HepG2 (cell line): ENCODE results near the gene TEKTIP1. TPM values are rescaled to one million over a fixed set of nuclear protein-coding genes. Genes with fewer than 3 reads are reported as not detected.
A peak's percentile ranks its signal among the peaks of the same experiment; 100 is the strongest.

Experiments used
- ATAC-seq: fragments of 200-7000 bp; cut with Tn5 transposase; 3 replicates; pipeline ENCODE4 v1.9.1; 2020; ENCODE audit warnings: mild to moderate bottlenecking, moderate library complexity
- BruUV-seq: library from RNA; stranded (reverse); fragments of 400-500 nt; replicated peaks from 2 replicates; lab custom pipeline; 2021; lab: Mats Ljungman, UMichigan
- CTCF ChIA-PET: fragments of 300-600 bp; formaldehyde crosslinking; extraction: SDS; loops from one replicate; lab custom pipeline; 2021; ENCODE audit warnings: low total read pairs, inconsistent platforms, low intra/inter-chr PET ratio; lab: Yijun Ruan, JAX
- POLR2A ChIA-PET: fragments of 350-600 bp; sonication (Branson Sonifier 250); formaldehyde crosslinking; loops from one replicate; lab custom pipeline; 2020; ENCODE audit warnings: antibody characterized with exemption, inconsistent platforms; lab: Yijun Ruan, JAX
- DNase-seq: peaks from one replicate; pipeline ENCODE4 v3.0.0-alpha.2; 2015; ENCODE audit warnings: low spot score
- FAIRE-seq: peaks from 3 replicates; lab custom pipeline; 2011; peaks lifted over from hg19 to GRCh38; lab: Jason Lieb, UNC
- H2AFZ ChIP-seq: one replicate; pipeline ENCODE4 v1.6.1; 2011; ENCODE audit warnings: low read length, inconsistent platforms
- H3K27ac ChIP-seq: fragments of 300-600 bp; 3 replicates; pipeline ENCODE4 v1.8.0; 2011; ENCODE audit warnings: mixed run types, mild to moderate bottlenecking, mixed read lengths, low read length, inconsistent platforms; ENCODE audit not compliant: insufficient read depth; ENCODE audit errors: extremely low read length
- H3K27me3 ChIP-seq, 2 experiments: fragments of 200-600 bp in 1 of 2; 2 replicates in 1 of 2; 3 replicates in 1 of 2; pipeline versions ENCODE4 v1.6.0 to v1.8.0; 2011; ENCODE audit warnings: low read length in 2 of 2, mild to moderate bottlenecking in 2 of 2, moderate library complexity in 2 of 2, inconsistent platforms in 1 of 2; ENCODE audit not compliant: insufficient read depth in 2 of 2, control insufficient read depth in 1 of 2
- H3K36me3 ChIP-seq, 2 experiments: fragments of 200-600 bp in 1 of 2; replicated peaks in 1 of 2; 2 replicates in 1 of 2; 3 replicates in 1 of 2; pipeline versions ENCODE4 v1.5.1 to v1.8.0; 2011; ENCODE audit warnings: low read length in 2 of 2, inconsistent platforms in 1 of 2; ENCODE audit not compliant: insufficient read depth in 2 of 2, control insufficient read depth in 1 of 2
- H3K4me1 ChIP-seq: 2 replicates; pipeline ENCODE4 v1.5.1; 2012; ENCODE audit warnings: low read length, inconsistent platforms; ENCODE audit not compliant: insufficient read depth
- H3K4me2 ChIP-seq: 2 replicates; pipeline ENCODE4 v1.6.0; 2011; ENCODE audit warnings: low read depth, low read length, inconsistent platforms
- H3K4me3 ChIP-seq, 3 experiments: fragments of 200-600 bp in 1 of 3; sonication (generic), shearing (Covaris generic) in 1 of 3; replicated peaks in 1 of 3; 2 replicates each; pipeline ENCODE4 v1.5.1; 2011 to 2016; ENCODE audit warnings: low read length in 3 of 3, inconsistent platforms in 2 of 3, low read depth in 2 of 3, mild to moderate bottlenecking in 2 of 3, control low read depth in 1 of 3, mixed read lengths in 1 of 3; ENCODE audit not compliant: insufficient read depth in 1 of 3
- H3K79me2 ChIP-seq: one replicate; pipeline ENCODE4 v1.6.1; 2011; ENCODE audit warnings: low read length, inconsistent platforms; ENCODE audit not compliant: insufficient read depth
- H3K9ac ChIP-seq: 2 replicates; pipeline ENCODE4 v1.6.0; 2011; ENCODE audit warnings: mild to moderate bottlenecking, low read depth, low read length, inconsistent platforms; ENCODE audit not compliant: insufficient read depth
- H3K9me3 ChIP-seq: 2 replicates; pipeline ENCODE4 v1.5.1; 2012; ENCODE audit warnings: mild to moderate bottlenecking, low read length
- H4K20me1 ChIP-seq: 2 replicates; pipeline ENCODE4 v1.6.0; 2011; ENCODE audit warnings: inconsistent platforms, mild to moderate bottlenecking, low read length, moderate library complexity; ENCODE audit not compliant: insufficient read depth
- RBFOX2 ChIP-seq: fragments of 200-400 bp; formaldehyde crosslinking; IDR thresholded peaks from 2 replicates; pipeline ENCODE4 v1.6.1; 2017; ENCODE audit warnings: low read depth, mild to moderate bottlenecking, low read length
- SAP130 ChIP-seq: IDR thresholded peaks from 2 replicates; pipeline ENCODE4 v1.6.1; 2016; ENCODE audit warnings: low read depth
- TSC22D2 ChIP-seq: sonication (generic); formaldehyde crosslinking; IDR thresholded peaks from 2 replicates; pipeline ENCODE4 v1.5.1; 2020; ENCODE audit warnings: missing genetic modification reagents, mild to moderate bottlenecking, borderline replicate concordance
- ZMYM4 ChIP-seq: sonication (generic); formaldehyde crosslinking; IDR thresholded peaks from 2 replicates; pipeline ENCODE4 v1.8.1; 2023; ENCODE audit warnings: mild to moderate bottlenecking, missing genetic modification reagents
- ZNF296 ChIP-seq: sonication (generic); formaldehyde crosslinking; conservative IDR thresholded peaks from 2 replicates; pipeline ENCODE4 v1.5.0; 2020; ENCODE audit warnings: mild to moderate bottlenecking, missing genetic modification reagents
- ZNF558 ChIP-seq: sonication (generic); formaldehyde crosslinking; IDR thresholded peaks from 2 replicates; pipeline ENCODE4 v1.9.0; 2022; ENCODE audit warnings: mild to moderate bottlenecking, missing genetic modification reagents, borderline replicate concordance
- WGBS: methylation state at CpG from one replicate; pipeline ENCODE4 v1.1.6; 2017; ENCODE audit warnings: low lambda C conversion rate; 5-methylcytosine and 5-hydroxymethylcytosine counted together
- in situ Hi-C: cut with HindIII; loops from 2 replicates; pipeline ENCODE4 v1.10.0; 2017; ENCODE audit warnings: low pct_unique_long_range_greater_than_20kb; ENCODE audit not compliant: extremely low pct_ligation_motif_present
- intact Hi-C: fragments of 100-400 bp; cut with micrococcal nuclease; formaldehyde crosslinking; loops from one replicate; pipeline ENCODE4 v1.10.0; 2022; ENCODE audit not compliant: unreplicated experiment
- polyA plus RNA-seq, 8 experiments: library from polyadenylated mRNA; depleted of rRNA in 3 of 8; stranded (reverse) in 7 of 8; unstranded in 1 of 8; fragments of >200 nt; fragmentation: Illumina TruSeq in 4 of 8; extraction: Trizol in 4 of 8; gene quantifications; 2 replicates each; pipeline versions ENCODE4 v1.2.1 to v1.2.3, GENCODE V29; 2011 to 2016; ENCODE audit warnings: low read depth in 4 of 8, missing spikeins in 1 of 8, mixed read lengths in 1 of 8; ENCODE audit not compliant: insufficient read depth in 1 of 8
- total RNA-seq, 5 experiments: library from RNA; depleted of rRNA; stranded (reverse); fragments of >200 nt; fragmentation: Illumina TruSeq; extraction: Trizol; gene quantifications; 2 replicates each; pipeline ENCODE4 v1.2.3, GENCODE V29; 2016; ENCODE audit warnings: low read depth in 1 of 5
- TF ChIP-seq, protein P1 (sequence below): sonication (generic); formaldehyde crosslinking; IDR thresholded peaks from 2 replicates; pipeline ENCODE4 v1.4.0; 2020; ENCODE audit warnings: missing genetic modification reagents
- TF ChIP-seq, protein P2 (sequence below): sonication (generic); formaldehyde crosslinking; IDR thresholded peaks from 2 replicates; pipeline ENCODE4 v1.4.0; 2020; ENCODE audit warnings: missing genetic modification reagents, borderline replicate concordance
- TF ChIP-seq, protein P3 (sequence below): sonication (generic); formaldehyde crosslinking; IDR thresholded peaks from 2 replicates; pipeline ENCODE4 v1.5.1; 2020; ENCODE audit warnings: mild to moderate bottlenecking, missing genetic modification reagents, borderline replicate concordance

The TEKTIP1 gene
- total and polyA plus RNA-seq, 2 of the 13 experiments (the other 11 are each of a cell fraction or from before 2014, with no cell fraction given), result not detected

DNA sequence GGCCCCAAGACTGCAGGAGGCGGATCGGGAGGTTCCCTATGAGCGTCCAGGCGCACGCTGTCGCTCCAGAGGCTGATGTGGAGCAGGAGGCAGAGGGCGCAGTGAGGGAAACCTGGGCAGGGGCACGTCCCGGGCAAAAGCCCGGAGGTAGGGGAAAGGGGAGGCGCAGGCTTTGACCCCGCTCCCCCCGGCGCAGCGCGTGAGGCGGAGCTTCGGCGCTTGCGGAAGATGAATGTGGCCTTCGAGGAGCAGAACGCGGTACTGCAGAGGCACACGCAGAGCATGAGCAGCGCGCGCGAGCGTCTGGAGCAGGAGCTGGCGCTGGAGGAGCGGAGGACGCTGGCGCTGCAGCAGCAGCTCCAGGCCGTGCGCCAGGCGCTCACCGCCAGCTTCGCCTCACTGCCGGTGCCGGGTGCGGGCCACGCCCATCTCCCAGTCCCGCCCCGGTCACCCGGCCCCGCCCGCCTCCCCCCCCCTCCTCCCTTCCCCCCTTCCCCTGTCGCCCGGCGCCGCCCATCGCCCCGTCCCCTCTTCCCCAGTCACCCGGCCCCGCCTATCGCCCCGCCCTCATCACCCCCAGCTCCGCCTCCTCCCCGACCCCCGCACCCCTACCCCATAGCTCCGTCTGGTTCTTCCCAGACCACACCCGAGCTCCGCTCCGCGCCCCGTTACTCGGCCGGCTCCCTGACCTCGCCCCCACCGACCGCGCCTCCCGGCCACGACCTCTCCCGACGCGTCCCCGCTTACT lies 37.9 kb downstream of the TEKTIP1 start (continued):
- TF ChIP-seq, protein P1, sequence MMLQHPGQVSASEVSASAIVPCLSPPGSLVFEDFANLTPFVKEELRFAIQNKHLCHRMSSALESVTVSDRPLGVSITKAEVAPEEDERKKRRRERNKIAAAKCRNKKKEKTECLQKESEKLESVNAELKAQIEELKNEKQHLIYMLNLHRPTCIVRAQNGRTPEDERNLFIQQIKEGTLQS (CRISPR knock-in tag), result no peak
- TF ChIP-seq, protein P2, sequence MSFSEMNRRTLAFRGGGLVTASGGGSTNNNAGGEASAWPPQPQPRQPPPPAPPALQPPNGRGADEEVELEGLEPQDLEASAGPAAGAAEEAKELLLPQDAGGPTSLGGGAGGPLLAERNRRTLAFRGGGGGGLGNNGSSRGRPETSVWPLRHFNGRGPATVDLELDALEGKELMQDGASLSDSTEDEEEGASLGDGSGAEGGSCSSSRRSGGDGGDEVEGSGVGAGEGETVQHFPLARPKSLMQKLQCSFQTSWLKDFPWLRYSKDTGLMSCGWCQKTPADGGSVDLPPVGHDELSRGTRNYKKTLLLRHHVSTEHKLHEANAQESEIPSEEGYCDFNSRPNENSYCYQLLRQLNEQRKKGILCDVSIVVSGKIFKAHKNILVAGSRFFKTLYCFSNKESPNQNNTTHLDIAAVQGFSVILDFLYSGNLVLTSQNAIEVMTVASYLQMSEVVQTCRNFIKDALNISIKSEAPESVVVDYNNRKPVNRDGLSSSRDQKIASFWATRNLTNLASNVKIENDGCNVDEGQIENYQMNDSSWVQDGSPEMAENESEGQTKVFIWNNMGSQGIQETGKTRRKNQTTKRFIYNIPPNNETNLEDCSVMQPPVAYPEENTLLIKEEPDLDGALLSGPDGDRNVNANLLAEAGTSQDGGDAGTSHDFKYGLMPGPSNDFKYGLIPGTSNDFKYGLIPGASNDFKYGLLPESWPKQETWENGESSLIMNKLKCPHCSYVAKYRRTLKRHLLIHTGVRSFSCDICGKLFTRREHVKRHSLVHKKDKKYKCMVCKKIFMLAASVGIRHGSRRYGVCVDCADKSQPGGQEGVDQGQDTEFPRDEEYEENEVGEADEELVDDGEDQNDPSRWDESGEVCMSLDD (CRISPR knock-in tag), result no peak
- TF ChIP-seq ZNF296 (no peak), TSC22D2 (no peak), ZNF558 (CRISPR knock-in tag) (no peak), ZMYM4 (CRISPR knock-in tag) (no peak), SAP130 (CRISPR knock-in tag) (no peak)
- TF ChIP-seq, all 625 proteins: peak for 2

DNA sequence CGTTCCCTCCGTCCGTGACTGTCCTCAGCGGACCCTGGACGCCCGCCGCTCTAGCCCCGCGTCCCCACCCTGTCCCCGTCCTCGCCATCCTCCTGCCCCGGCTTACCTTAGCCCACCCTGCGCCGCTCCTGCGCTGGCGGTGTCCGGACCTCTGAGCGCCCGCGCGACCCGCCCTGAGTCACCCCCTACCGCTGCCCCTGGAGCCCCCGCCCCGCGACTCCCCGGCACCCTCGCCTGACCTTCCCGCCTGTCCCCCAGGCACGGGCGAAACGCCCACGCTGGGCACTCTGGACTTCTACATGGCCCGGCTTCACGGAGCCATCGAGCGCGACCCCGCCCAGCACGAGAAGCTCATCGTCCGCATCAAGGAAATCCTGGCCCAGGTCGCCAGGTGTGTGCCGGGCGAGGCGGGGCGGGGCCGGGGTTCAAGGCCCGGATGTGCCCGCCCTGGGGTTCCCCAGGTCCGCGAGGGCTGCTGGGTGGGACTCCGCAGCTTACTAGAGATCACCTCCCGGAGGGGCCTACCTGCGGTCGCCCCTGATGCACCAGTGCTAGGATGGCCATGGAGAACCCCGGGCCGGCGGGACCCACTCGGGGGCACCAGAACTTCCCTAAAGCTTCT lies 38.9 kb downstream of the TEKTIP1 start:
- WGBS, result 99% methylated on average over 39 of the region's 60 CpGs
- intact Hi-C loops (no loop called here), in situ Hi-C loops (no loop called here)
- no peaks in the 10 kb centered on the region for H3K27me3 ChIP-seq
- BruUV-seq, result no TSS peak
- peaks cover 4% of the 10 kb centered on the region for H4K20me1 ChIP-seq
- H3K4me3 ChIP-seq, result no peak overlapping the region
- no peak overlapping the region for H3K9ac ChIP-seq
- FAIRE-seq (no peak), DNase-seq (no peak), ATAC-seq (no peak)
- H2AFZ ChIP-seq, result no peak overlapping the region
- POLR2A ChIA-PET, result no interaction called here
- no peak overlapping the region for H3K4me2 ChIP-seq
- no peak overlapping the region for H3K27ac ChIP-seq
- 0 out of 2 replicates have a peak, but pooled peaks have one; percentile 37 for TF ChIP-seq RBFOX2
- TF ChIP-seq, protein P3, sequence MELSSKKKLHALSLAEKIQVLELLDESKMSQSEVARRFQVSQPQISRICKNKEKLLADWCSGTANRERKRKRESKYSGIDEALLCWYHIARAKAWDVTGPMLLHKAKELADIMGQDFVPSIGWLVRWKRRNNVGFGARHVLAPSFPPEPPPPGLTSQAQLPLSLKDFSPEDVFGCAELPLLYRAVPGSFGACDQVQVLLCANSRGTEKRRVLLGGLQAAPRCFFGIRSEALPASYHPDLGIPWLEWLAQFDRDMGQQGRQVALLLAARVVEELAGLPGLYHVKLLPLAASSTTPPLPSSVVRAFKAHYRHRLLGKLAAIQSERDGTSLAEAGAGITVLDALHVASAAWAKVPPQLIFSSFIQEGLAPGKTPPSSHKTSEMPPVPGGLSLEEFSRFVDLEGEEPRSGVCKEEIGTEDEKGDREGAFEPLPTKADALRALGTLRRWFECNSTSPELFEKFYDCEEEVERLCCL (CRISPR knock-in tag), result no peak
- no peaks in the 10 kb centered on the region for H3K9me3 ChIP-seq
- peaks cover 2% of the 10 kb centered on the region for H3K79me2 ChIP-seq
- peaks cover 14% of the 10 kb centered on the region; the same call in 1 of the 2 replicates for H3K4me1 ChIP-seq
- CTCF ChIA-PET, result no interaction called here
- H3K36me3 ChIP-seq, result no peaks in the 10 kb centered on the region; a peak in 1 of 5 replicates
